IMR-90 (cell line): ENCODE data around the gene EMC8. TPM values are rescaled to one million over a fixed set of nuclear protein-coding genes. Genes with fewer than 3 reads are reported as not detected.

ENCODE experiments used
- ATAC-seq: fragments of 200-7000 bp; cut with Tn5 transposase; 2 replicates; pipeline ENCODE4 v1.9.1; 2020; ENCODE audit warnings: low read depth, mild to moderate bottlenecking, moderate library complexity
- BruUV-seq: library from RNA; stranded (reverse); fragments of 400-500 nt; replicated peaks from 2 replicates; lab custom pipeline; 2021; lab: Mats Ljungman, UMichigan
- CTCF ChIA-PET: fragments of 300-600 bp; formaldehyde crosslinking; extraction: SDS; loops from one replicate; lab custom pipeline; 2021; ENCODE audit warnings: antibody characterized with exemption; lab: Yijun Ruan, JAX
- POLR2A ChIA-PET: fragments of 300-600 bp; sonication (Branson Sonifier 250); formaldehyde crosslinking; loops from one replicate; lab custom pipeline; 2022; ENCODE audit warnings: antibody characterized with exemption; ENCODE audit not compliant: unreplicated experiment; lab: Charles Lee
- DNase-seq: peaks from one replicate; pipeline ENCODE4 v3.0.0; 2013
- H2AFZ ChIP-seq: replicated peaks from 2 replicates; pipeline ENCODE3; 2013; ENCODE audit warnings: low read length, mild to moderate bottlenecking; ENCODE audit not compliant: poor library complexity
- H2AK5ac ChIP-seq: 2 replicates; pipeline ENCODE4 v1.6.1; 2013; ENCODE audit warnings: low read depth, low read length, inconsistent platforms
- H2AK9ac ChIP-seq: replicated peaks from 2 replicates; pipeline ENCODE3; 2013; ENCODE audit warnings: mild to moderate bottlenecking, low read depth, low read length, moderate library complexity; ENCODE audit not compliant: poor library complexity
- H2BK120ac ChIP-seq: 2 replicates; pipeline ENCODE4 v1.6.1; 2013; ENCODE audit warnings: low read depth, low read length, inconsistent platforms
- H2BK15ac ChIP-seq: 3 replicates; pipeline ENCODE4 v1.6.1; 2013; ENCODE audit warnings: low read depth, low read length, inconsistent platforms
- H2BK20ac ChIP-seq: 2 replicates; pipeline ENCODE4 v1.6.1; 2013; ENCODE audit warnings: low read depth, mild to moderate bottlenecking, inconsistent platforms, low read length, moderate library complexity
- H2BK5ac ChIP-seq: 2 replicates; pipeline ENCODE4 v1.6.1; 2013; ENCODE audit warnings: mild to moderate bottlenecking, low read depth, low read length, inconsistent platforms; ENCODE audit not compliant: poor library complexity, severe bottlenecking
- H3K14ac ChIP-seq: replicated peaks from 2 replicates; pipeline ENCODE4 v1.6.1; 2013; ENCODE audit warnings: low read depth, low read length, inconsistent platforms
- H3K18ac ChIP-seq: 2 replicates; pipeline ENCODE4 v1.6.1; 2013; ENCODE audit warnings: low read depth, low read length, control low read depth
- H3K23ac ChIP-seq: 2 replicates; pipeline ENCODE4 v1.6.1; 2013; ENCODE audit warnings: low read depth, low read length, inconsistent platforms
- H3K27ac ChIP-seq: 2 replicates; pipeline ENCODE4 v1.5.1; 2013; ENCODE audit warnings: mild to moderate bottlenecking, control low read depth, low read length; ENCODE audit not compliant: insufficient read depth
- H3K27me3 ChIP-seq: 2 replicates; pipeline ENCODE4 v1.6.1; 2013; ENCODE audit warnings: low read length; ENCODE audit not compliant: control insufficient read depth, insufficient read depth
- H3K36me3 ChIP-seq: 2 replicates; pipeline ENCODE4 v1.6.1; 2013; ENCODE audit warnings: low read length, mixed read lengths; ENCODE audit not compliant: control insufficient read depth, insufficient read depth
- H3K4ac ChIP-seq: 2 replicates; pipeline ENCODE4 v1.6.1; 2013; ENCODE audit warnings: low read depth, low read length, inconsistent platforms
- H3K4me1 ChIP-seq: 2 replicates; pipeline ENCODE4 v1.6.1; 2013; ENCODE audit warnings: low read length, mixed read lengths; ENCODE audit not compliant: control insufficient read depth, insufficient read depth
- H3K4me2 ChIP-seq: 2 replicates; pipeline ENCODE4 v1.6.1; 2013; ENCODE audit warnings: low read depth, mild to moderate bottlenecking, control low read depth, low read length, moderate library complexity
- H3K4me3 ChIP-seq: 2 replicates; pipeline ENCODE4 v1.5.1; 2013; ENCODE audit warnings: low read depth, mild to moderate bottlenecking, control low read depth, low read length, moderate library complexity; ENCODE audit not compliant: insufficient read depth
- H3K56ac ChIP-seq: 2 replicates; pipeline ENCODE4 v1.6.1; 2013; ENCODE audit warnings: low read length, inconsistent platforms; ENCODE audit not compliant: insufficient read depth; ENCODE audit errors: extremely low read depth
- H3K79me1 ChIP-seq, 2 experiments: 2 replicates each; pipeline ENCODE4 v1.6.1; 2013; ENCODE audit warnings: low read length in 2 of 2, inconsistent platforms in 1 of 2, low read depth in 1 of 2
- H3K9ac ChIP-seq: 2 replicates; pipeline ENCODE4 v1.6.1; 2013; ENCODE audit warnings: low read depth, low read length, control low read depth
- H3K9me1 ChIP-seq: 2 replicates; pipeline ENCODE4 v1.6.1; 2013; ENCODE audit warnings: low read length, inconsistent platforms; ENCODE audit not compliant: insufficient read depth
- H3K9me3 ChIP-seq: 2 replicates; pipeline ENCODE4 v1.6.1; 2013; ENCODE audit warnings: low read length; ENCODE audit not compliant: control insufficient read depth, insufficient read depth
- H4K20me1 ChIP-seq: 2 replicates; pipeline ENCODE4 v1.6.1; 2013; ENCODE audit warnings: low read length, inconsistent platforms; ENCODE audit not compliant: insufficient read depth
- H4K5ac ChIP-seq: 2 replicates; pipeline ENCODE4 v1.6.1; 2013; ENCODE audit warnings: mild to moderate bottlenecking, low read depth, low read length, control low read depth
- H4K8ac ChIP-seq, 2 experiments: 2 replicates each; pipeline ENCODE4 v1.6.1; 2013; ENCODE audit warnings: low read depth in 2 of 2, low read length in 2 of 2, control low read depth in 1 of 2, inconsistent platforms in 1 of 2
- H4K91ac ChIP-seq: 2 replicates; pipeline ENCODE4 v1.6.1; 2013; ENCODE audit warnings: low read depth, low read length, inconsistent platforms; ENCODE audit not compliant: insufficient read depth
- BHLHE40 ChIP-seq: fragments of 150-350 bp; IDR thresholded peaks from 2 replicates; pipeline ENCODE4 v1.6.1; 2016; ENCODE audit warnings: mild to moderate bottlenecking, low read depth, low read length
- FOS ChIP-seq: fragments of 150-350 bp; IDR thresholded peaks from 2 replicates; pipeline ENCODE4 v1.6.1; 2016; ENCODE audit warnings: low read depth, low read length
- MAFK ChIP-seq: IDR thresholded peaks from 2 replicates; pipeline ENCODE4 v1.6.1; 2012; ENCODE audit warnings: low read depth, low read length, improper control_type of control experiment
- MAZ ChIP-seq: IDR thresholded peaks from 2 replicates; pipeline ENCODE4 v1.6.1; 2012; ENCODE audit warnings: low read depth, mild to moderate bottlenecking, low read length, improper control_type of control experiment, moderate library complexity, borderline replicate concordance
- RAD21 ChIP-seq: IDR thresholded peaks from 2 replicates; pipeline ENCODE4 v1.6.1; 2012; ENCODE audit warnings: low read length, improper control_type of control experiment
- SMC3 ChIP-seq: fragments of 150-350 bp; IDR thresholded peaks from 2 replicates; pipeline ENCODE4 v1.6.1; 2016; ENCODE audit warnings: low read depth, mild to moderate bottlenecking, antibody characterized with exemption, low read length, moderate library complexity
- USF2 ChIP-seq: fragments of 150-350 bp; IDR thresholded peaks from 2 replicates; pipeline ENCODE4 v1.6.1; 2017; ENCODE audit warnings: mild to moderate bottlenecking, antibody characterized with exemption, low read length, low read depth
- WGBS, 2 experiments: methylation state at CpG; one replicate each; pipeline versions ENCODE4 v1.1.5 to v1.1.7; 2013; ENCODE audit warnings: missing lambda C conversion rate in 2 of 2; ENCODE audit not compliant: insufficient read length in 1 of 2; ENCODE audit errors: extremely low coverage in 2 of 2; 5-methylcytosine and 5-hydroxymethylcytosine counted together
- dilution Hi-C: fragments of 300-500 bp; cut with HindIII; formaldehyde crosslinking; loops from one replicate; pipeline ENCODE4 v1.14.3; 2018; ENCODE audit warnings: low sequenced_read_pairs; ENCODE audit not compliant: unreplicated experiment
- in situ Hi-C: fragments of 300-500 bp; cut with MboI; formaldehyde crosslinking; loops from 3 replicates; pipeline ENCODE4 v1.14.3; 2019; ENCODE audit warnings: low sequenced_read_pairs, inconsistent platforms, mixed read lengths
- intact Hi-C: fragments of 100-400 bp; cut with micrococcal nuclease; formaldehyde crosslinking; loops from 2 replicates; pipeline ENCODE4 v1.10.0; 2022
- polyA plus RNA-seq, 3 experiments: library from polyadenylated mRNA; depleted of rRNA; stranded (reverse); fragments of >200 nt; gene quantifications; 2 replicates each; pipeline ENCODE4 v1.2.3, GENCODE V29; 2012; ENCODE audit warnings: low replicate concordance in 1 of 3
- total RNA-seq: library from RNA; depleted of rRNA; stranded (reverse); fragments of >200 nt; gene quantifications from 2 replicates; pipeline ENCODE4 v1.2.3, GENCODE V29; 2012

EMC8 gene
- total and polyA plus RNA-seq, 2 of the 4 experiments (the other 2 are of a cell fraction), result 23.7 to 48.9 TPM

- Histone ChIP-seq H3K79me1 (no peaks in the 10 kb centered on the region), H3K4me3 (no peak overlapping the region), H3K4me1 (no peaks in the 10 kb centered on the region), H3K36me3 (no peaks in the 10 kb centered on the region), H4K91ac (no peak overlapping the region), H2AFZ (peak overlapping the region; percentile 60), H3K27ac (no peak overlapping the region), H2BK15ac (no peak overlapping the region), H3K27me3 (peaks cover 44% of the 10 kb centered on the region), H2AK5ac (no peak overlapping the region), H3K4ac (no peak overlapping the region), H3K23ac (no peak overlapping the region), H3K18ac (no peak overlapping the region), H3K14ac (no peak overlapping the region), H3K4me2 (no peak overlapping the region; the same call in 1 of the 2 replicates), H3K9me1 (no peaks in the 10 kb centered on the region), H2BK5ac (no peak overlapping the region), H2AK9ac (no peak overlapping the region), H4K5ac (no peak overlapping the region), H2BK20ac (no peak overlapping the region), H2BK120ac (no peak overlapping the region), H3K9me3 (no peaks in the 10 kb centered on the region), H4K8ac (no peak overlapping the region), H3K56ac (no peak overlapping the region), H3K9ac (no peak overlapping the region), H4K20me1 (no peaks in the 10 kb centered on the region)
- CTCF ChIA-PET, result interaction anchor here (0.9 kb wide), 1 partner anchor 9 kb away, joined by 3 read pairs; no protein-coding TSS in a partner anchor
- TF ChIP-seq MAZ (no peak), FOS (no peak), SMC3 (no peak), USF2 (no peak), BHLHE40 (no peak), RAD21 (no peak), MAFK (no peak)
- 30% methylated on average over 13 of the region's 37 CpGs; no CpG with 5 or more reads in 1 of the 2 experiments for WGBS, 2 experiments
- POLR2A ChIA-PET, result no interaction called here
- dilution Hi-C loops (no loop called here), intact Hi-C loops (no loop called here), in situ Hi-C loops (loop anchor here (25.0 kb wide), 1 partner anchor 500 kb away; no protein-coding TSS in a partner anchor)
- DNase-seq (no peak), ATAC-seq (peak; percentile 28)
- BruUV-seq, result no TSS peak
Measured at GRCh38 chr16:85812031-85812807, 12.9 kb upstream of the EMC8 start.
